GM19438 (cell line): ENCODE measurements around the gene TAS2R13.

Experiments
- ATAC-seq: cut with Tn5 transposase; IDR thresholded peaks from one replicate; pipeline ENCODE4 v1.9.1; 2021; ENCODE audit warnings: low read depth; ENCODE audit not compliant: unreplicated experiment

The TAS2R13 gene

DNA sequence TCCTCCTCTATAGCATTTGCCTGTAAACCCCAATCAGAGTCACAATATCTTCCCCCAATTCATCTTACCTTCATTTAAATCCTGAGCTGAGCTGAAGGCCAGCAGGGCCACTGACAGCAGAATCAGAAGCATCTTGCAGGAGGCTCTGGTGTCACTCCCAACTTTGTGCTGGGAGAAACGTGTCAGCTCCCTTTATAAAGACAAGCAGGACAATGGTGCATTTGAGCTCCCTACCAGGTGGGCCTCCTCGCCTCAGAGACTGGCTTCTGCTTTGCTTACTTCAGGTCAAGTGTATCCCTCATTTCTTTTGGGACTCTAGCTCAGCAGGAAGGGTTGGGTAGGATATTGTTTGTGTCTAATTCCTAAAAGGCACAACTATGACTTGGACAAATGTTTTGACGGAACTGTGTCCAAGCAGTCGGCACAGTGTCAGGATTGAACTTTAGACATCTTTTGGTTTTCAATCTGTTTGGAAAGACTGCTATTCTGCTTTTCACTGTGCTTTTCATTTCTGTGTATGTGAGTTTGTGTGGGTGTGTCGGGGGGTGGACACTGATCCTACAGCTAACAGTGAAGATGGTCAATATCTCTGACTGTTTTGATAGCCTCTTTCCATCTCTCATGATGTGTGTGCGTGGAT, 25.2 kb downstream of the TAS2R13 start, which contains the start of gene PRH1:
PRH1 (minus strand) TSS at position 170 of the 640 bp plus-strand sequence; CDS start at position 132, 38 bp downstream.
- ATAC-seq: no peak

DNA sequence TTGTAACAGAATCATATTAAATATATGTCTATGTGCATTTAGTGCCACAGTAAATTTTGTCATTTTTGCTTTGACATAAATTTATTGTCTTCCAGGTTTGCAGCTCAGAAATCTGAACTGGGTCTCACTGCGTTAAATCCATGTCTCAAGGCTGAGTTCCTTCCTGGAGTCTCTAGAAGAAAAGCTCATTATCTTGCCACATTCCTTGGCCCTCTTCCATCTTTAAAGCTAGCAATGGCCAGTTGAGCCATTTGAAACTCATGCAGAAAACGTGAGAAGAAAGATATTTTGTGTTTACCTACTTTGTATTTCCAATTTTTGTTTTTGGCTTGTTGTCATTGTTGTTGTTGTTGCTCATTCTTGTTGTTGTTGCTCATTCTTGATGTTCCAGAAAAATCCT, 36.0 kb downstream of the TAS2R13 start:
- ATAC-seq: no peak

DNA sequence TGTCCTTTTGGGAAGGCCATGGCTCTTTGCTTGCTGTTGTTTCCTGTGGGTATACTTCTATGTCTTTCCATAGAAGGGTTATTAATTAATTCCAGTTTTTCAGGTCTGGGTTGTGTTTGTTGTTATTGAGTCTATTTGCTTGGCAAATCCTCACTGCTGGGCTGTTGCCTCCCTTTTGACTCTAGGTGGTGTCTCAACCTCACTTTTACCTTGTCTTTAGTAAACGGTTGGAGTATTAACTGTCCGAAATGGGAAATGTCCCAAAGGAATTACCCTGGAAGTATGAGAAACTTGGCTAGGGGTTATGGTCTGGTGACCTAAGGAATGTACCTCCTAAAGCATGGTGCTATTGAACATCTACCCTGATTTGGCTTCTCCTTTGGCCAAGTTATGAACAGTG, 42.0 kb downstream of the TAS2R13 start:
- no peak for ATAC-seq

GRCh38 chr12:10863512-10864218, 45.7 kb downstream of the TAS2R13 start:
- ATAC-seq: no peak

DNA sequence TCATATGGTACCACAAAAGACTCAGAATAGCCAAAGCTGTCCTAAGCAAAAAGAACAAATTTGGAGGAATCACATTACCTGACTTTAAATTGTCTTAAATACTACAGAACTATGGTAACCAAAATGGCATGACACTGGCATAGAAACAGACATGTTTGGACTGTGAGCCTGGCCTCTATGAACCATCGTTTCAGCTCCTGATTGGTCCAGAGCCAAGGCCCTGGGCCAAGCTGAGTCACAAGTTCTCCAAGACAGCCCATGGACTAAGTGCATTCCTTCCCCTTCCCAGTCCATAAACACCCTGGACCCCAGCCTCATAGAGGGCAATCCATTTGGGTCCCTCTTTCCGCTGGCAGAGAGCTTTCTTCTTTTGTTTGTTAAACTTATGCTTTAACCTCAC, 48.0 kb downstream of the TAS2R13 start:
- ATAC-seq: no peak
